GM21619 (cell line): Measurements from ENCODE around the gene KRTAP15-1.

Experiments used
- ATAC-seq: cut with Tn5 transposase; IDR thresholded peaks from one replicate; pipeline ENCODE4 v1.9.1; 2021; ENCODE audit not compliant: unreplicated experiment

The KRTAP15-1 gene

DNA sequence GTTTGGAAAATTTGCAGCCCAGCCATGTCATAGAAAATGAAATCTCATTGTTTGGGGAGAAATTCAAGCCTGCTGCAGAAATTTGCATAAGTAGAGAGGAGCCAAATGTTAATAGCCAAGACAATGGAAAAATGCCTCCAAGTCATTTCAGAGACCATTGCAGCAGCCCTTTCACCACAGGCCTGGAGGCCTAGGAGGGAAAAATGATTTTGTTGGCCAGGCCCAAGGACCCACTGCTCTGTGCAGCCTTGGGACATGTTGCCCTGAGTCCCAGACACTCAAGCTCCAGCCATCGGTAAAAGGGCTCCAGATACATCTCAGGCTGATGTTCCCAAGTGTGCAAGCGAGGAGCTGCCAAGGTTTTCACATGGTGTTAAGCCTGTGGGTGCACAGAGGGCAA lies 46.1 kb downstream of the KRTAP15-1 start:
- ATAC-seq: no peak

DNA sequence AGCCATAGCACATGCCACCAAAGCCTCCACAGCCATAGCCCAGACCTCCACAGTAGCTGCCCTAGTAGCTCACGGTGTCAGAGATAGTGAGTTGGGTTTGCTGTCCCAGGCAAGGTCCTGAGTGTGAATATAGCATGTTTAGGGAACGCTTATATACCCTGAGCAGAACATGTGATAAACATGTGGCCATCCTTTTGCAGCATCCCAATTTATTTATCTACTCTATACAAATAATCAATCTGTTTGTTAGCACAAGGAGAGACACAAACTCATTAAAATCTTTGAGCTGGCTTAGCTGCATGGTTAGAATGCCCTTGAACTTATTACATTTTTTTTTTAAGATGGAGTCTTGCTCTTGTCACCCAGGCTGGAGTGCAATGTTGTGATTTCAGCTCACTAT lies 47.3 kb downstream of the KRTAP15-1 start, which contains the start of gene KRTAP19-2:
Gene KRTAP19-2 (minus strand): TSS at position 101 of the 400 bp plus-strand sequence. CDS start 88 bp downstream, at position 13.
- no peak for ATAC-seq
